SU-DHL-6 (cell line): ENCODE results near the gene ARL8B.
A peak's percentile ranks its signal among the peaks of the same experiment; 100 is the strongest.

ENCODE experiments used
- H2AFZ ChIP-seq: fragments of 200-600 bp; sonication (generic); 2 replicates; pipeline ENCODE4 v1.6.1; 2014; ENCODE audit warnings: low read depth, mild to moderate bottlenecking, moderate library complexity, mixed read lengths, antibody characterized with exemption, low read length; ENCODE audit not compliant: severe bottlenecking
- H3F3A ChIP-seq: fragments of 200-600 bp; shearing (Covaris generic); 2 replicates; pipeline ENCODE4 v1.6.0; 2016; ENCODE audit warnings: antibody characterized with exemption, mild to moderate bottlenecking; ENCODE audit not compliant: insufficient read depth
- H3K27ac ChIP-seq: fragments of 200-600 bp; sonication (generic); 2 replicates; pipeline ENCODE4 v1.5.1; 2016; ENCODE audit warnings: low read depth, mild to moderate bottlenecking, low read length, moderate library complexity, mixed read lengths
- H3K27me3 ChIP-seq: fragments of 200-600 bp; sonication (generic), shearing (Covaris generic); 2 replicates; pipeline ENCODE4 v1.6.0; 2014; ENCODE audit warnings: mild to moderate bottlenecking, low read length
- H3K36me3 ChIP-seq: fragments of 200-600 bp; sonication (generic); 2 replicates; pipeline ENCODE4 v1.6.1; 2014; ENCODE audit warnings: mild to moderate bottlenecking, low read length, mixed read lengths
- H3K4me2 ChIP-seq: fragments of 300-600, 200-600 bp; shearing (Covaris generic), sonication (generic); 2 replicates; pipeline ENCODE4 v1.6.0; 2014; ENCODE audit warnings: low read length, low read depth, mild to moderate bottlenecking; ENCODE audit not compliant: poor library complexity, severe bottlenecking
- H3K4me3 ChIP-seq: fragments of 200-600 bp; sonication (generic); 2 replicates; pipeline ENCODE4 v1.5.1; 2014; ENCODE audit warnings: antibody characterized with exemption, low read length, mild to moderate bottlenecking, mixed read lengths; ENCODE audit not compliant: insufficient read depth, poor library complexity, severe bottlenecking
- H3K79me2 ChIP-seq: fragments of 200-600 bp; sonication (generic); 2 replicates; pipeline ENCODE4 v1.6.1; 2014; ENCODE audit warnings: mild to moderate bottlenecking, low read length, moderate library complexity; ENCODE audit not compliant: insufficient read depth
- H3K9ac ChIP-seq: fragments of 200-600 bp; sonication (generic); 2 replicates; pipeline ENCODE4 v1.7.0; 2014; ENCODE audit warnings: mild to moderate bottlenecking, low read length
- H3K9me2 ChIP-seq: fragments of 200-600 bp; sonication (generic); replicated peaks from 2 replicates; pipeline ENCODE4 v1.6.1; 2014; ENCODE audit warnings: low read length; ENCODE audit not compliant: insufficient read depth
- H3K9me3 ChIP-seq: fragments of 200-600 bp; sonication (generic); 2 replicates; pipeline ENCODE4 v1.6.1; 2014; ENCODE audit warnings: low read length, mixed read lengths; ENCODE audit not compliant: insufficient read depth
- H4K20me1 ChIP-seq: fragments of 200-600 bp; sonication (generic); 2 replicates; pipeline ENCODE4 v1.6.1; 2014; ENCODE audit warnings: low read depth, mild to moderate bottlenecking, antibody characterized with exemption, low read length, moderate library complexity, mixed read lengths
- EZH2phosphoT487 ChIP-seq: fragments of 200-600 bp; sonication (generic), shearing (Covaris generic); conservative IDR thresholded peaks from 2 replicates; pipeline ENCODE4 v1.6.1; 2018; ENCODE audit warnings: mild to moderate bottlenecking, antibody characterized with exemption, low read length, moderate library complexity, mixed read lengths
- TF ChIP-seq, protein P1 (sequence below): fragments of 200-600 bp; sonication (generic); IDR thresholded peaks from one replicate; pipeline ENCODE4 v1.5.1; 2017; ENCODE audit warnings: antibody characterized with exemption, mild to moderate bottlenecking, low read length, moderate library complexity; ENCODE audit not compliant: insufficient read depth, poor library complexity, severe bottlenecking

Gene ARL8B

DNA sequence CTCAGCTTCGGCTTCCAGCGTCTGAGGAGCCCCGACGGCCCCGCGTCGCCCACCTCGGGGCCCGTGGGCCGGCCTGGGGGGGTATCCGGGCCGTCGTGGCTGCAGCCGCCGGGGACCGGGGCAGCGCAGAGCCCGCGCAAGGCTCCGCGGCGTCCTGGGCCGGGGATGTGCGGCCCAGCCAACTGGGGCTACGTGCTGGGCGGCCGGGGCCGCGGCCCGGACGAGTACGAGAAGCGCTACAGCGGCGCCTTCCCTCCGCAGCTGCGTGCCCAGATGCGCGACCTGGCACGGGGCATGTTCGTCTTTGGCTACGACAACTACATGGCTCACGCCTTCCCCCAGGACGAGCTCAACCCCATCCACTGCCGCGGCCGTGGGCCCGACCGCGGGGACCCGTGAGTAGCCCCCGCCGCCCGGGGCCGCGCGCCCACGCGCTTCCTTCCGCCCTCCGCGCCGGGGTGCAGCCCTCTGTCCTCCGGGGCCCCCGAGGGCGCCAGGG lies 65.9 kb downstream of the ARL8B start:
- H3K4me2 ChIP-seq = peak overlapping the region; percentile 97
- H3K79me2 ChIP-seq = peaks cover 55% of the 10 kb centered on the region
- no peak for TF ChIP-seq EZH2phosphoT487
- TF ChIP-seq, protein P1, sequence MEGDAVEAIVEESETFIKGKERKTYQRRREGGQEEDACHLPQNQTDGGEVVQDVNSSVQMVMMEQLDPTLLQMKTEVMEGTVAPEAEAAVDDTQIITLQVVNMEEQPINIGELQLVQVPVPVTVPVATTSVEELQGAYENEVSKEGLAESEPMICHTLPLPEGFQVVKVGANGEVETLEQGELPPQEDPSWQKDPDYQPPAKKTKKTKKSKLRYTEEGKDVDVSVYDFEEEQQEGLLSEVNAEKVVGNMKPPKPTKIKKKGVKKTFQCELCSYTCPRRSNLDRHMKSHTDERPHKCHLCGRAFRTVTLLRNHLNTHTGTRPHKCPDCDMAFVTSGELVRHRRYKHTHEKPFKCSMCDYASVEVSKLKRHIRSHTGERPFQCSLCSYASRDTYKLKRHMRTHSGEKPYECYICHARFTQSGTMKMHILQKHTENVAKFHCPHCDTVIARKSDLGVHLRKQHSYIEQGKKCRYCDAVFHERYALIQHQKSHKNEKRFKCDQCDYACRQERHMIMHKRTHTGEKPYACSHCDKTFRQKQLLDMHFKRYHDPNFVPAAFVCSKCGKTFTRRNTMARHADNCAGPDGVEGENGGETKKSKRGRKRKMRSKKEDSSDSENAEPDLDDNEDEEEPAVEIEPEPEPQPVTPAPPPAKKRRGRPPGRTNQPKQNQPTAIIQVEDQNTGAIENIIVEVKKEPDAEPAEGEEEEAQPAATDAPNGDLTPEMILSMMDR = no peak
- H3K9me2 ChIP-seq = no peaks in the 10 kb centered on the region
- H3K27me3 ChIP-seq = no peaks in the 10 kb centered on the region
- H2AFZ ChIP-seq = no peak overlapping the region
- H3K27ac ChIP-seq = peak overlapping the region; percentile 88
- peaks cover 13% of the 10 kb centered on the region for H3K36me3 ChIP-seq
- H4K20me1 ChIP-seq = peaks cover 22% of the 10 kb centered on the region
- peaks cover 54% of the 10 kb centered on the region for H3F3A ChIP-seq
- H3K9ac ChIP-seq = peak overlapping the region; percentile 99
- H3K4me3 ChIP-seq = peak overlapping the region; percentile 95
- no peaks in the 10 kb centered on the region for H3K9me3 ChIP-seq

DNA sequence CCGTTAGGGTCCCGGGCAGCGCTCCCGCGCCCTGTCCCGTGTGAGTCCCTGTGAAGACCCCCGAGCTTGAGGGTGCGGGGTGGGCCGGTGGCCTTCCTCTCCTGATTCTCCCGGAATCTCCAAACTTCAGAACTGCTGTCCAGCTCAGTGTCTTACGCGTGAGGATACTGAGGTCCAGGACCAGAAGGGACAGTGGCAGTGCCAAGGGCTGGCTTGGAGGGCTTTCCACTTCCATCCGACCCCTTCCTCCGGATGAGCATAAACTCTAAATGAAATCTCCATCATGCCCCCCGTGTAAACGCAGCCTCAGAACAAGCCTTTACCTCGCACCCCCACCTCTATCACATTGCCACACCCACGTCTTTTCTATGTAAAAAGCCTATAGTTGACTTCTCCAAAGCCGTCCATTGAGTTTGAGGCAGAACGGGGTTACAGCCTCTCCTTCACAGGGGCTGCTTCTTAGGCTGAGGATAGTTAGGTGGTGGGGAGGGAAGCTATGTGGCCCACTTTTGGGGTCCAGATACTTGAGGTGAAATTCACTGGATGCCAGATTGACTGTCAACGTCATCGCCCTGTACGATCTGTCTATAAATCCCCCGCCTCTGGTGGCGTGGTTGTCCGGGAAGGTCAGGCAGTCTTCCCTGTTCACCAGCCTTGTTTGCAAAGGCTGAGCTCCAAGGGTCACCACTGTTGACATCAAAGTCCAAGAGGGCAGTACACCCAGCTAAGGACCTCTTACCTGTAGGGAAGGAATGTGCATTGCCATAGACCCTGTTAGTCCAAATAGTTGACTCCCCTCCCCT lies 66.5 kb downstream of the ARL8B start:
- no peaks in the 10 kb centered on the region for H3K27me3 ChIP-seq
- H3K27ac ChIP-seq = peak overlapping the region; percentile 88
- peak overlapping the region; percentile 99 for H3K9ac ChIP-seq
- H3K9me2 ChIP-seq = no peaks in the 10 kb centered on the region
- H3F3A ChIP-seq = peaks cover 47% of the 10 kb centered on the region
- peaks cover 62% of the 10 kb centered on the region for H3K79me2 ChIP-seq
- H3K36me3 ChIP-seq = peaks cover 13% of the 10 kb centered on the region
- H3K4me2 ChIP-seq = peak overlapping the region; percentile 97
- H4K20me1 ChIP-seq = peaks cover 22% of the 10 kb centered on the region
- TF ChIP-seq EZH2phosphoT487 = no peak
- TF ChIP-seq, protein P1 = no peak
- H3K9me3 ChIP-seq = no peaks in the 10 kb centered on the region
- H3K4me3 ChIP-seq = peak overlapping the region; percentile 95
- H2AFZ ChIP-seq = no peak overlapping the region

DNA sequence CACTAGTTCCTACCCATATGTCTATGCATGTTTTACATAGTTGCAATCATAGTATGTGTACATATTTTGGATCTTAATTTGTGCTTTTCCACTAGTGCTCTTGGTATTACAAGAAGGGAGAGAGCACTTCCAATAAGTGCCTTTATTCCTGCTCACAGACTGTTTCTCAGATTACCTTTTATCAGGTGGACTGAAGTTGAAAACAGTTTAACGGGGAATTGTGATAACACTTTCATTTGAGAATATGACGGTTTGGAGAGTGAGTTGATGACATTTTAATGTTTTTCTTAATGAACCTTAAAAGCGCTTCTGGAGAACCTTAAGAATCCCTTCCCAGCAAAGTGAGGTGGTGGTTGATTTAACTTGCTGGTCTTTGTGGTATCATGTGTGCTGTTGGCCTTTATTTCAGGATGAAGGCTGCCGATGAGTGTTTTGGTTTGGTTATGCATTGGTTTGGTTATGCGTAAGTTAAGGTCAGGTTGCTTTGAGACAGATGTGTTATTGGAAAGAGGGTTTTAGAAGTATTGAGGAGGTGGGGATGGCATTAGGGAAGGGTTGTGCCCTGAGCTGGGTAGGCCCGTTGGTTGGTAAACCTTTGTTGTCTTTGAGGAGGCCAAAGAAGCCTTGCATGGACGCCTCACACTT lies 68.2 kb downstream of the ARL8B start:
- Histone ChIP-seq H3K27ac (peak overlapping the region; percentile 88), H3K36me3 (peaks cover 25% of the 10 kb centered on the region), H2AFZ (no peak overlapping the region), H3K4me3 (peak overlapping the region; percentile 95), H3F3A (peaks cover 46% of the 10 kb centered on the region), H3K9ac (peak overlapping the region; percentile 99), H3K4me2 (peak overlapping the region; percentile 97), H3K9me3 (no peaks in the 10 kb centered on the region), H4K20me1 (peaks cover 22% of the 10 kb centered on the region), H3K9me2 (no peaks in the 10 kb centered on the region), H3K27me3 (no peaks in the 10 kb centered on the region), H3K79me2 (peaks cover 78% of the 10 kb centered on the region)
- TF ChIP-seq EZH2phosphoT487 = no peak
- TF ChIP-seq, protein P1 = no peak
